OCI-LY7 (cell line): ENCODE results near the gene MYLIP.

Experiments used
- CTCF ChIP-seq: fragments of 200-600 bp; sonication (generic); conservative IDR thresholded peaks from 2 replicates; pipeline ENCODE4 v1.5.1; 2014; ENCODE audit warnings: mild to moderate bottlenecking, antibody characterized with exemption, low read length, moderate library complexity, mixed read lengths
- EZH2phosphoT487 ChIP-seq: fragments of 200-600 bp; sonication (generic); IDR thresholded peaks from 2 replicates; pipeline ENCODE4 v1.6.1; 2018; ENCODE audit warnings: low read depth, borderline replicate concordance, mild to moderate bottlenecking, mixed run types, antibody characterized with exemption, low read length, moderate library complexity, mixed read lengths

GRCh38 chr6:16168121-16168520 is 39.2 kb downstream of the MYLIP start:
- TF ChIP-seq CTCF (no peak), EZH2phosphoT487 (no peak)
